Measurements from ENCODE around the gene TMEM123. TPM values are rescaled to one million over a fixed set of nuclear protein-coding genes. Genes with fewer than 3 reads are reported as not detected.

TMEM123 gene
- total and polyA plus RNA-seq, 2 donors (not counting 1 experiment from before 2014, with no cell fraction given) = 36.7 to 422 TPM

GRCh38 chr11:102476812-102477211 lies 24.2 kb upstream of the TMEM123 start:
- Histone ChIP-seq H3K27me3 (replicated peaks in 1 of 4; ENCODE audit: control extremely low read depth in 1 of 4, control insufficient read depth in 3 of 4, insufficient read depth in 4 of 4, low read length in 3 of 4) (peaks cover 0 to 3% (median 0%) of the 10 kb centered on the region in 4 experiments), H3K4me3 (ENCODE audit: control extremely low read depth in 1 of 5, extremely low read depth in 1 of 5, insufficient read depth in 1 of 5, low read depth in 2 of 5, low read length in 4 of 5) (no peak overlapping the region), H3K4me1 (ENCODE audit: control insufficient read depth in 2 of 2, insufficient read depth in 2 of 2, low read length in 2 of 2) (peaks cover 28% of the 10 kb centered on the region in 2 donors), H3K4me2 (replicated peaks; ENCODE audit: low read depth, low read length, poor library complexity, severe bottlenecking) (no peak overlapping the region), H3K79me2 (ENCODE audit: control insufficient read depth, insufficient read depth, low read length) (no peaks in the 10 kb centered on the region), H3K9me3 (ENCODE audit: control extremely low read depth in 1 of 3, control insufficient read depth in 2 of 3, insufficient read depth in 1 of 3, low read length in 2 of 3) (no peaks in the 10 kb centered on the region), H4K20me1 (ENCODE audit: control insufficient read depth, insufficient read depth, low read length, poor library complexity, severe bottlenecking) (no peaks in the 10 kb centered on the region), H3K27ac (ENCODE audit: low read length in 2 of 2) (no peak overlapping the region), H3K9ac (ENCODE audit: low read length) (no peak overlapping the region), H3K36me3 (replicated peaks in 1 of 2; ENCODE audit: control extremely low read depth in 1 of 2, control insufficient read depth in 1 of 2, extremely low read depth in 1 of 2, insufficient read depth in 2 of 2, low read length in 1 of 2) (no peaks in the 10 kb centered on the region), H2AFZ (ENCODE audit: insufficient read depth, low read depth, low read length, poor library complexity, severe bottlenecking) (peak overlapping the region; percentile 29)
- Mint-ChIP-seq H3K27me3 (peaks cover 7% of the 10 kb centered on the region), H3K4me3 (peak overlapping the region; percentile 69), H3K4me1 (peaks cover 42% of the 10 kb centered on the region), H3K9me3 (ENCODE audit: insufficient read depth) (no peaks in the 10 kb centered on the region), H3K27ac (peak overlapping the region; percentile 76)
- intact Hi-C loops (cut with micrococcal nuclease) = loop anchor here (5.0 kb wide), 1 partner anchor 35 kb away; no protein-coding TSS in a partner anchor
- ChIA-PET POLR2A (interaction anchor here (1.0 kb wide), 1 partner anchor 25 kb away, joined by 3 read pairs; no protein-coding TSS in a partner anchor), CTCF (interaction anchor here (1.1 to 3.5 kb wide), 6 partner anchors 15 to 183 kb away, joined by 3 to 21 read pairs (median 5); no protein-coding TSS in a partner anchor)
- no peak for TF ChIP-seq EZH2 (IDR thresholded peaks at IDR 0.05; ENCODE audit: borderline replicate concordance, insufficient read depth, low read depth, low read length, poor library complexity, severe bottlenecking)
- TF ChIP-seq, protein P1, sequence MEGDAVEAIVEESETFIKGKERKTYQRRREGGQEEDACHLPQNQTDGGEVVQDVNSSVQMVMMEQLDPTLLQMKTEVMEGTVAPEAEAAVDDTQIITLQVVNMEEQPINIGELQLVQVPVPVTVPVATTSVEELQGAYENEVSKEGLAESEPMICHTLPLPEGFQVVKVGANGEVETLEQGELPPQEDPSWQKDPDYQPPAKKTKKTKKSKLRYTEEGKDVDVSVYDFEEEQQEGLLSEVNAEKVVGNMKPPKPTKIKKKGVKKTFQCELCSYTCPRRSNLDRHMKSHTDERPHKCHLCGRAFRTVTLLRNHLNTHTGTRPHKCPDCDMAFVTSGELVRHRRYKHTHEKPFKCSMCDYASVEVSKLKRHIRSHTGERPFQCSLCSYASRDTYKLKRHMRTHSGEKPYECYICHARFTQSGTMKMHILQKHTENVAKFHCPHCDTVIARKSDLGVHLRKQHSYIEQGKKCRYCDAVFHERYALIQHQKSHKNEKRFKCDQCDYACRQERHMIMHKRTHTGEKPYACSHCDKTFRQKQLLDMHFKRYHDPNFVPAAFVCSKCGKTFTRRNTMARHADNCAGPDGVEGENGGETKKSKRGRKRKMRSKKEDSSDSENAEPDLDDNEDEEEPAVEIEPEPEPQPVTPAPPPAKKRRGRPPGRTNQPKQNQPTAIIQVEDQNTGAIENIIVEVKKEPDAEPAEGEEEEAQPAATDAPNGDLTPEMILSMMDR (IDR thresholded peaks at IDR 0.05) = no peak
- DNase-seq (no peak), ATAC-seq (ENCODE audit: low read depth) (no peak)
- WGBS (ENCODE audit: insufficient coverage) = 29% methylated on average over 1 of the region's 1 CpG

GRCh38 chr11:102476069-102476468 lies 23.5 kb upstream of the TMEM123 start:
- H3K27ac Mint-ChIP-seq = peak overlapping the region; percentile 76
- H3K79me2 ChIP-seq (ENCODE audit: control insufficient read depth, insufficient read depth, low read length) = no peaks in the 10 kb centered on the region
- no CpG with 5 or more reads among the region's 1 CpG for WGBS (ENCODE audit: insufficient coverage)
- TF ChIP-seq EZH2 (IDR thresholded peaks at IDR 0.05; ENCODE audit: borderline replicate concordance, insufficient read depth, low read depth, low read length, poor library complexity, severe bottlenecking) = no peak
- TF ChIP-seq, protein P1 (IDR thresholded peaks at IDR 0.05) = no peak
- no peak overlapping the region for H2AFZ ChIP-seq (ENCODE audit: insufficient read depth, low read depth, low read length, poor library complexity, severe bottlenecking)
- H3K36me3 ChIP-seq (replicated peaks in 1 of 2; ENCODE audit: control extremely low read depth in 1 of 2, control insufficient read depth in 1 of 2, extremely low read depth in 1 of 2, insufficient read depth in 2 of 2, low read length in 1 of 2) = no peaks in the 10 kb centered on the region
- H3K4me2 ChIP-seq (replicated peaks; ENCODE audit: low read depth, low read length, poor library complexity, severe bottlenecking) = no peak overlapping the region
- no peak overlapping the region for H3K27ac ChIP-seq (ENCODE audit: low read length in 2 of 2)
- peak overlapping the region; percentile 69 for H3K4me3 Mint-ChIP-seq
- no peaks in the 10 kb centered on the region for H3K9me3 Mint-ChIP-seq (ENCODE audit: insufficient read depth)
- H3K9ac ChIP-seq (ENCODE audit: low read length) = no peak overlapping the region
- peaks cover 28% of the 10 kb centered on the region in 2 donors for H3K4me1 ChIP-seq (ENCODE audit: control insufficient read depth in 2 of 2, insufficient read depth in 2 of 2, low read length in 2 of 2)
- no peaks in the 10 kb centered on the region for H3K27me3 ChIP-seq (replicated peaks in 1 of 4; ENCODE audit: control extremely low read depth in 1 of 4, control insufficient read depth in 3 of 4, insufficient read depth in 4 of 4, low read length in 3 of 4)
- no peak overlapping the region for H3K4me3 ChIP-seq (ENCODE audit: control extremely low read depth in 1 of 5, extremely low read depth in 1 of 5, insufficient read depth in 1 of 5, low read depth in 2 of 5, low read length in 4 of 5)
- ATAC-seq (ENCODE audit: low read depth) (no peak), DNase-seq (no peak)
- CTCF ChIA-PET = interaction anchor here (0.8 to 3.5 kb wide), 7 partner anchors 9 to 182 kb away, joined by 3 to 21 read pairs (median 4); no protein-coding TSS in a partner anchor
- peaks cover 7% of the 10 kb centered on the region for H3K27me3 Mint-ChIP-seq
- no peaks in the 10 kb centered on the region for H3K9me3 ChIP-seq (ENCODE audit: control extremely low read depth in 1 of 3, control insufficient read depth in 2 of 3, insufficient read depth in 1 of 3, low read length in 2 of 3)
- H4K20me1 ChIP-seq (ENCODE audit: control insufficient read depth, insufficient read depth, low read length, poor library complexity, severe bottlenecking) = no peaks in the 10 kb centered on the region
- peaks cover 46% of the 10 kb centered on the region for H3K4me1 Mint-ChIP-seq
- POLR2A ChIA-PET = interaction anchor here (0.6 to 1.0 kb wide), 2 partner anchors 20 to 24 kb away, joined by 3 to 6 read pairs; no protein-coding TSS in a partner anchor
- intact Hi-C loops (cut with micrococcal nuclease) = loop anchor here (5.0 kb wide), 1 partner anchor 34 kb away; no protein-coding TSS in a partner anchor

Data from B cell (primary cell).